Activated CD8-positive, alpha-beta memory T cell treated with anti-CD3 and anti-CD28 coated beads for 48 hours (primary cell): ENCODE measurements around the gene BTRC.

ENCODE experiments used
- DNase-seq, 3 experiments: peaks; one replicate each; pipeline ENCODE4 v3.0.0-alpha.2; 2020; ENCODE audit warnings: low read depth in 2 of 3, low spot score in 2 of 3

BTRC gene

GRCh38 chr10:101441541-101442455 lies 87.8 kb downstream of the BTRC start:
- DNase-seq, result no peak

GRCh38 chr10:101442456-101442800 lies 88.5 kb downstream of the BTRC start:
- DNase-seq, result no peak

DNA sequence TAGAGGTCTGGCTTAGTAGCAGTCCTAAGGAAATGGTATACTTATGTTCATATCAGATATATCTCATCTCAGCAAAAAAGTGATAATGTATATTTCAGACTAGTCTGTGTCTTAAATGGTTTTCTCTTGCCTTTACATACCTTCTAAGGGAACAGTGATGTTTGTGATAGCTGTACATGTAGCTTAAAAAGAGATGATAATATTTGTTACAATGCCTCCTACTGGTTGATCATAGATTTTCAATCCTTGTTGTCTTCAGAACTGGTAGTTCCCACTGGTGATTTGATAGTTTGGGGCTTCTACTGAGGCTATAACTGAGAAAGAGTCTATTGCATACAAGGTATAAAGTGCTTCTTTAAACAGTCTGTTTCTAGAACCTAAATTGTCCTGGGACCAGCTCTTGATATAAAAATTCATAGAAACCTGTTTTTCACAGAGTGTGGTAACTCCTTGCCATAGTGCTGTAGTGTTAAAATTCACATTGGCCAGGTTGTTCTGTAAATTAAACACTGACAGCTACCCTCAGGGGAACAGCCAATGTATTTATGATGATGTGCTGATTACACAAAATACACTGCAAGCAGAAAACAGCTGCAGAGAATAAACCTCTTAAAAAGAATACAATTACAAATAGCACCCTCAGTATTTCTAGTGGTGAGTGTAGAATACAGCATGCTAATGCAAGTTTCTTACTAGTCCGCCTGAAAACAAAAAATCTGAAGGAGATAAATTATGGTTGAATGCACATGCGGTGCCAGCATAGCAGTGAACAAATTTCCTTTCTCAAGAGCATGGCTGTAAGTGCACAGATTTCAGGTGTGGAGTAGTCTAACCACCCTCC lies 90.3 kb downstream of the BTRC start:
- no peak for DNase-seq

- no peak for DNase-seq
Measured at GRCh38 chr10:101446071-101446470, 92.1 kb downstream of the BTRC start.

GRCh38 chr10:101446947-101447346 lies 93.0 kb downstream of the BTRC start:
- no peak for DNase-seq

DNA sequence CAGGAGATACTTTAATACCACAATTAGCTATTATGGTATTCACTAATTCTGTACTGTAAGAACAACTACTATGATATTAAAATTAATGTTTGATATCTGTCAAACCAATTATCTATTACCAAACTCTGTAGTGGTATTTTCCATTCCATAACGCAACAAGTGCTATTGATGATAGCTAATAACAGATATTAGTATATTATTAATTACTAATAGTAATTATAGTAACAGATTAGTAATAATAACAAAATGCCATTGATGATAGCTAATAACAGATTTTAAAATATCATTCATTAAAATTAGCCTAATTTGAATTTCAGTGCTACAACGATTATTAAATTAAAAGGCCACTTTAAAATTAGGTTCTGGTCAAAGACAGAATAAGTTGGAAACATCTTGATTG lies 93.5 kb downstream of the BTRC start:
- DNase-seq, result no peak

- DNase-seq, result no peak
Measured at GRCh38 chr10:101450277-101451080, 96.5 kb downstream of the BTRC start.

DNA sequence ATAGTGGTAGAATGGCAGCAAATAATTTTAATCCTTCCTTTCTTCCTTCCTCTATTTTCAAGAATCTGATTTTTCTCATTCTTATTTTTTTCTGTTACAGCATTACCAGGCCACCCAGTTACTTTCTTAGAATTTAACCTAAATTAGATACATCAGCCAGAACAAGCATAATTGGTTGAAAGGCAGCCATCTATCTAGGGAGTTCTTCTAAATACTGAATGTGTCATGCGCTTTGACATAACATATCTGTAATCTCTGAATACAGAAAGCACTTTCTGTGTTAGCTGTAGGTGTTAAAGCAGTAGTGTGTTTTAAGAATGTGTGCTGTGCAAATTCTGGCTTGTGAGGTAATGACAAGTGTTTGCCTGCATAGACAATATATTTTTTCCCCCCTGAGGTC lies 97.3 kb downstream of the BTRC start:
- DNase-seq, result no peak

- no peak for DNase-seq
Measured at GRCh38 chr10:101451667-101452069, 97.7 kb downstream of the BTRC start.

GRCh38 chr10:101452176-101452575 lies 98.2 kb downstream of the BTRC start:
- no peak for DNase-seq

- no peak for DNase-seq
Measured at GRCh38 chr10:101452593-101452992, 98.6 kb downstream of the BTRC start.

DNA sequence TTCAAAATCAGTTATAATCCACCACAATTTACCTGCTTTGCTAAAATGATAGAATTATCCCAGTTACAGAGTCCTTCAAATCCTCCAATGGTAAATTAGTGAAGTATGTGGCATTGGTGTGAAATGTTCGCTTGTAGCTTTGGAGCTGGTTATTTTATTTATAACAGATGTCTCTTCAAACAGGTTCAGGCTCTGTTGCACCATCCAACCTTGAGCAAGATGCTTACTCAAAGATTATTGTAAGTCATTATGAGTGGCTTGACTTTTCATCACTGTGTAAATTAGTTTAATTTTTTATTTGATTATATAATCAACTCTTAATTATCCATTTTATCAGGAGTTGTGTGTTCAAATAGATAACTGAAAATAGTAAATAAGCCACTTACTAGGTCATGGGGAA lies 99.4 kb downstream of the BTRC start:
- DNase-seq, result no peak

DNA sequence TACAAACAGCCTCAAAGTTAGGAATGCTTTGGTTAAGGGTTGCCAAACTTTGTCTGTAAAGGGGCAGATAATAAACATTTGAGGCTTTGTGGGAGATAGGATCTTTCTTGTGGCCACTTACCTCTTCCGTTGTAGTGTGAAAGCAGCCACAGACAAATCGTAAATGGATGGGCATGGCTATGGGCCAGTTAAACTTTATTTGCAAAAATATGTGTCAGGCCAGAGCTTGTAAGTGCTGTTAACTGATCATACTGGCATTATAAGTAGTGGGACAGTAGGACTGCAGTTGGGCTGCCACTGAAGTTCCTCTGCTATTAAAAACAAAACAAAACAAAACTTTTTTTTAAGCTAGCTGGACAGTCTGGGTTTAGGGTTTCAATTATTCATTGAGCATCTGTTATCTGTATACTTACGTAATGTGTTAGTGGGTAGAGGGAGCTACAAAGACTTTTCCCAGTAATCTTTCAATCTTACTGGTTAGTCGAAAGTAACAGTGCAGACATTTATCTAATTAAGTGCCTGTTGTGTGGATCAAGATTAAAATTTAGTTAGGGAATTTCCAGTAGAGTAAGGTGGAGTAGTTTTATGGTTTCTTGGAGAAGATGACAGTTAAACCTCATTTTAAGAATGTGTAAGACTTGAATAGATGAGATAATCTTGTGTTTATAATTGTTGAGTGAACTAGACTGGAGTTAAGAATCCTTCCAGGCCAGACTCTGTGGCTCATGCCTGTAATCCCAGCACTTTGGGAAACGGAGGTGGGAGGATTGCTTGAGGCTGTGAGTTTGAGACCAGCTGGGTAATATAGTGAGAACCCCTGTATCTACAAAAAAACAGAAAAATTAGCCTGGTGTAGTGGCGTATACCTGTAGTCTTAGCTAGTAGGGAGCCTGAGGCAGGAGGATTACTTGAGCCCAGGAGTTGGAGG lies 100.1 kb downstream of the BTRC start:
- DNase-seq, result no peak

DNA sequence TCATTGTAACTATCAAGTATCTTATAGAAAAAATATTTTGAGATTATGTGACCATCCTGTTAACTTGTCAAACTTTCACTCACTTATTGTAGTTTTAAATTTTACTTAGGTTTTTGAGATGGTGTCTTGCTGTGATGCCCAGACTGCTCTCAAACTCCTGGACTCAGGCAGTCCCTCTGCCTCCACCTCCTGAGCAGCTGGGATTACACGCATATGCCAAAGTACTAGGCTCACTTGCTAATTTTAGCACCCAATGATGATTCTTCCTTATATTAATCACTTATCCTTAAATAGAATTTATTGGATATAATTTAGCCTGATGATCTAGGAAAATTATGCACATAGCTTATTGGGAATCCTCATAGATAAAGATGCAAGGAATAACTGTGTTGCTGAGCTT lies 104.9 kb downstream of the BTRC start:
- no peak for DNase-seq

DNA sequence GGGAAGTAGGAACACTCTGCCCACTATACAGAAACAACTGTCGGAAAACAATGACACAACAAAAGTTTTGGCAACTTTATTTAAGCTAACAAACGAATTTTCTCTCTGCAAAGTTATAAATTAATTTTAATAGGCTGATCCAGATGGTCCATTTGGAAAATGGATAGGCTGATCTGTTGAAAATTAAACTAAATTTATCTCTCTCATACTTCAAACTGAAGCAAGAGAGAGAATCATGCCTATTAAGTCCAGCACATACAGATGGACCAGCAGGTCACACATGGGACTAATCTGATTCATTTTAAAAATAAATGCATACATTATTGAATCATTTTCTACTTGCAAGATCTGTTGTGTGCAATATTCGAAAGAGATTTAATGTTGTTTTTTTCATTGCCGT lies 110.1 kb downstream of the BTRC start:
- no peak for DNase-seq

DNA sequence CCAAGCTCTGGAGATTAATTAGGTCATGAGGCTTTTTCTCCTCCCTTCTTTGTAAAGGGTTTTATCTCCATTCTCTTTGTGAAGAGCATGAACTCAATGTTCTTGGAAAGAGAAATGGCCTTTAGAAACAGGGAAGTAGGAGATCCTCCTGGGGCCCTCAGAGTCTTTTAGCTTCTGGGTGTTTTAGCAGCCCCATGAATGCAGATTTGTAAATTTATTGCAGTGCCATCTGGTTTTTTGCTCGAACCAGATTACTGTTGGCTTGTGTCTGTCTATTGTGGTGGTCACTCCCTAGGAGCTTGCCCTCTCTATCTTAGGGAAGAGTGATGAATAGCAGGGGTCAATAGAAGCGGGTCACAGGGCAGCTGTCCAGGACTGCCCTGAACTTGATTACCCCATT lies 110.6 kb downstream of the BTRC start:
- no peak for DNase-seq

DNA sequence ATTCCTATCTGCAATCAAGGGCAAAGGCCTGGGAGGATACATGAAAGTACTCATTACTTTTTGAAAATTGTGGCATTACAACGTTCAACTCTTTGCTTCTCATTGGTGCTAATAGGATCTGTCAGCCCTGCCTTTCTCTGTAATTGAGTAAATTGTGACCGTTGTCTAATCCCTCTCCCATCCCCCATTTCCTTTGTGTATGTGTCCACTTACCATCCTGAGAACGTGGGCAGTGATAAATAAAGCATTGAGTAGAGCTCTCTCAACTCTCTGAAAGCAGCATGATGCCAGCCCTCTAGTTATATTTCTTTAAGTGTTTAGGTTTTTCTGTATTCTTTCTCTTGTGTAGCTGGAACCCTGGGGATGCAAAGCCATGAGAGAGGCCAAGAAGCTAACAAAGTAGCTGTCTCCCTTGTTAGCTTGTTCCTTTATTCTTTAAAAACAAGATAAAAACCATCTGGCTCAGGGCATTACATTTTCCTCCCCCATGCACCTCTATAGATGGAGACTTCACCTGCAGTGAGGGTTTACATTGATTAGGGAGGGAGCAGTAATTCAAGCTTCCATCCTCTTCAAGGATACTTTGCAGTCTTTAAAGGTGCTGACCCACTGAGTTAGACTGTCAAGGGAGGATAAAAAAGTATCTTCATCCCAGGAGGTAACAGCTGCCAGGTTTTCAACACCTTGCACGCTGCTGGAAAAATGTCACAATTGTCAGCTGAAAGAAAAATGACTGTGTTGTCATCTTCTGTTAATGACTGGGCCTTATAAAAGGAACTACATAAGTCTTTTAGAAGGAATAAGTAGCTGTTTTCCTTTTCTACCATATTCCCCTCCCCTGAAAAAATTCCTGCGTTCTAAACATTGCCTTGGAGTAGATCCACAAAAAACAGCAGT lies 112.3 kb downstream of the BTRC start:
- no peak for DNase-seq

DNA sequence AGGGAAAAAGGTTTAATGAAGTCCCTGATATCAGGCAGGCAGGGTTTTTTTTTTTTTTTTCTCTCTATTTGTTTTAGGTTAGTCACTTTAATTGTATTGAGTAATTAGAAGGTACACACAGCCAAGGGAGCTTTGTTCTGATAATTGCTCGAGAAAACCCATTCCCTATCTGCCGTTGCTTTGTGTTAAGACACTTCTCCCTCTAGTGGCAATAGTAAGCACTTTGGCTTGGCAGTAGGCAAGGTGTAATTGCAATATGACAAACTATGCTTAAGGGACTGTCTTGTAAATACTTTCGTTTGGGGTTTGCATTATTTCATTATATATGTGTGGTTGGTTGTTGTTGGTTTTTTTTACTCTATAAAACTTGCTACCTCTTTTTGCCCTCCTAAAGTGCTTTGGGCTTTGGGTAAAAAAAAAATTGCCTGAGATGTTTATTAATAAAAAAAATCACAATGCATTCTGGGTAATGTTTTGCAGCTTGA lies 113.4 kb downstream of the BTRC start:
- no peak for DNase-seq

DNA sequence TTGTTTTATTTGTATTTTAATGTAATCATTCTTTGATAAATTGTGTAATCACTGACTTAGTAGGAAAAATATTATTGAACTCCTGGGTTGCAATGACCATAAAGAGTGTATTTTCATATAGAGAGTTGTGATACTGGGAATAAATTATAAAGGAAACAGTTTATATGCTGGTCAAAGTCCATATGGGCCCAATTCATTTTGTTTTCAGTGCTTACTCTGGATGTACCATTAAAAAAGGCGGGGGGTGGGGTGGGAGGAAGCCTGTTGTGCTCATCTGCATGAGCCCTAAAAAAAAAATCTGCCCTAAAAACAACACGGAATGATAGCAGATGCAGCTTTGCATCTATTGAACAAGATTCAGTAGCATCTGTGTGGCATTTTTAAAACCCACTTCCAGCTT lies 114.2 kb downstream of the BTRC start:
- no peak for DNase-seq
